Caco-2 (cell line): ENCODE data around the gene CDKL4. TPM values are rescaled to one million over a fixed set of nuclear protein-coding genes. Genes with fewer than 3 reads are reported as not detected.

Source experiments
- Bru-seq: library from RNA; stranded (reverse); fragments of 400-500 nt; gene quantifications from one replicate; lab custom pipeline; 2021; lab: Mats Ljungman, UMichigan
- BruChase-seq, 2 experiments: library from RNA; stranded (reverse); fragments of 400-500 nt; gene quantifications; one replicate each; lab custom pipeline; 2021; lab: Mats Ljungman, UMichigan
- BruUV-seq: library from RNA; stranded (reverse); fragments of 400-500 nt; replicated peaks from 2 replicates; lab custom pipeline; 2021; lab: Mats Ljungman, UMichigan
- CTCF ChIA-PET: fragments of 300-600 bp; sonication (Branson Sonifier 250); formaldehyde crosslinking; loops from one replicate; lab custom pipeline; 2022; ENCODE audit warnings: antibody characterized with exemption; lab: Charles Lee
- POLR2A ChIA-PET: fragments of 300-600 bp; sonication (Branson Sonifier 250); formaldehyde crosslinking; loops from one replicate; lab custom pipeline; 2022; ENCODE audit warnings: antibody characterized with exemption; lab: Charles Lee
- DNase-seq, 2 experiments: peaks; one replicate each; pipeline versions ENCODE4 v3.0.0 to v3.0.0-alpha.2; 2020 to 2022
- H3K27me3 ChIP-seq: replicated peaks from 2 replicates; pipeline ENCODE4 v1.6.0; 2011; ENCODE audit warnings: low read length; ENCODE audit not compliant: control insufficient read depth, insufficient read depth
- H3K36me3 ChIP-seq: 2 replicates; pipeline ENCODE4 v1.5.1; 2011; ENCODE audit warnings: low read length; ENCODE audit not compliant: control insufficient read depth, insufficient read depth
- H3K4me1 ChIP-seq: fragments of 250-450 bp; sonication (Bioruptor Pico); 2 replicates; pipeline ENCODE4 v1.5.1; 2020; ENCODE audit warnings: mild to moderate bottlenecking
- H3K4me3 ChIP-seq: 2 replicates; pipeline ENCODE4 v1.5.1; 2011; ENCODE audit warnings: low read depth, mild to moderate bottlenecking, control low read depth, low read length
- H3K9me3 ChIP-seq: fragments of 250-450 bp; sonication (Bioruptor Pico); 2 replicates; pipeline ENCODE4 v1.5.1; 2020; ENCODE audit warnings: mild to moderate bottlenecking, moderate library complexity
- H3K27ac Mint-ChIP-seq: one replicate; pipeline ENCODE4 v1.8.0; 2022; ENCODE audit warnings: mixed read lengths; ENCODE audit not compliant: unreplicated experiment
- H3K27me3 Mint-ChIP-seq: one replicate; pipeline ENCODE4 v1.8.0; 2022; ENCODE audit warnings: mixed read lengths; ENCODE audit not compliant: insufficient read depth, unreplicated experiment
- H3K36me3 Mint-ChIP-seq: one replicate; pipeline ENCODE4 v1.8.0; 2022; ENCODE audit warnings: mild to moderate bottlenecking, mixed read lengths; ENCODE audit not compliant: insufficient read depth, unreplicated experiment
- H3K4me1 Mint-ChIP-seq: one replicate; pipeline ENCODE4 v1.8.0; 2022; ENCODE audit warnings: low read depth, mixed read lengths; ENCODE audit not compliant: unreplicated experiment
- H3K4me3 Mint-ChIP-seq: one replicate; pipeline ENCODE4 v1.8.0; 2022; ENCODE audit warnings: mild to moderate bottlenecking, moderate library complexity, mixed read lengths; ENCODE audit not compliant: unreplicated experiment
- H3K9me3 Mint-ChIP-seq: one replicate; pipeline ENCODE4 v1.8.0; 2022; ENCODE audit warnings: mixed read lengths; ENCODE audit not compliant: unreplicated experiment
- CTCF ChIP-seq, 2 experiments: fragments of 200-600 bp in 1 of 2; IDR thresholded peaks; 1 replicate in 1 of 2; 2 replicates in 1 of 2; pipeline versions ENCODE4 v1.5.1 to v1.8.0; 2011 to 2022; ENCODE audit warnings: antibody characterized with exemption in 1 of 2, control low read depth in 1 of 2, inconsistent platforms in 1 of 2, low read depth in 1 of 2, low read length in 1 of 2, mild to moderate bottlenecking in 1 of 2, moderate library complexity in 1 of 2; ENCODE audit not compliant: insufficient read depth in 1 of 2, severe bottlenecking in 1 of 2, unreplicated experiment in 1 of 2
- intact Hi-C: fragments of 100-400 bp; cut with micrococcal nuclease; formaldehyde crosslinking; loops from one replicate; pipeline ENCODE4 v1.10.0; 2022; ENCODE audit not compliant: unreplicated experiment
- long read RNA-seq: library from polyadenylated mRNA; stranded (forward); transcript quantifications from one replicate; pipeline ENCODE4 v2.0.0, GENCODE V29; 2022
- total RNA-seq: library from RNA; stranded (reverse); gene quantifications from 2 replicates; pipeline ENCODE4 v1.2.3, GENCODE V29; 2022

CDKL4 gene
- total RNA-seq = 1.4 TPM in 1 of 2 replicates, not detected in the other
- Bru-seq, nascent RNA = percentile 42 among the genes with signal in this experiment
- percentile 42 among the genes with signal in this experiment for BruChase-seq, experiment 1, labeled RNA remaining after a 2-hour chase
- percentile 44 among the genes with signal in this experiment for BruChase-seq, experiment 2, labeled RNA remaining after a 6-hour chase
- long read RNA-seq = 0 reads

GRCh38 chr2:39243469-39244123 is at the start of gene CDKL4:
TSS of gene CDKL4 (minus strand) at chr2:39243970.
- no TSS peak for BruUV-seq
- no peak within 1 kb of the TSS for H3K4me3 Mint-ChIP-seq
- Histone ChIP-seq H3K4me3 (no peak within 1 kb of the TSS), H3K27me3 (no peaks in the 10 kb centered on the region), H3K36me3 (no peaks in the 10 kb centered on the region), H3K4me1 (no peaks in the 10 kb centered on the region), H3K9me3 (no peaks in the 10 kb centered on the region)
- POLR2A ChIA-PET = no interaction called here
- H3K27me3 Mint-ChIP-seq = no peaks in the 10 kb centered on the region
- TF ChIP-seq CTCF (IDR thresholded peaks at IDR 0.05; ENCODE audit: insufficient read depth in 1 of 2, low read depth in 1 of 2, low read length in 1 of 2, severe bottlenecking in 1 of 2, unreplicated experiment in 1 of 2) = no peak
- no peaks in the 10 kb centered on the region for H3K9me3 Mint-ChIP-seq
- H3K27ac Mint-ChIP-seq = no peak within 1 kb of the TSS
- no peaks in the 10 kb centered on the region for H3K4me1 Mint-ChIP-seq
- intact Hi-C loops = no loop called here
- CTCF ChIA-PET = no interaction called here
- no peak for DNase-seq
- H3K36me3 Mint-ChIP-seq = peaks cover 18% of the 10 kb centered on the region

GRCh38 chr2:39290433-39290832 is 46.7 kb upstream of the CDKL4 start:
- intact Hi-C loops = no loop called here
- no peak overlapping the region for H3K27ac Mint-ChIP-seq
- H3K4me3 Mint-ChIP-seq = no peak overlapping the region
- TF ChIP-seq CTCF (IDR thresholded peaks at IDR 0.05; ENCODE audit: insufficient read depth in 1 of 2, low read depth in 1 of 2, low read length in 1 of 2, severe bottlenecking in 1 of 2, unreplicated experiment in 1 of 2) = no peak
- peaks cover 35% of the 10 kb centered on the region for H3K36me3 Mint-ChIP-seq
- no TSS peak for BruUV-seq
- Histone ChIP-seq H3K4me3 (no peak overlapping the region), H3K4me1 (no peaks in the 10 kb centered on the region), H3K36me3 (no peaks in the 10 kb centered on the region; the same call in none of the 2 replicates), H3K9me3 (no peaks in the 10 kb centered on the region), H3K27me3 (no peaks in the 10 kb centered on the region)
- H3K9me3 Mint-ChIP-seq = no peaks in the 10 kb centered on the region
- H3K27me3 Mint-ChIP-seq = no peaks in the 10 kb centered on the region
- ChIA-PET POLR2A (no interaction called here), CTCF (no interaction called here)
- no peaks in the 10 kb centered on the region for H3K4me1 Mint-ChIP-seq
- DNase-seq = no peak

- TF ChIP-seq CTCF (IDR thresholded peaks at IDR 0.05; ENCODE audit: insufficient read depth in 1 of 2, low read depth in 1 of 2, low read length in 1 of 2, severe bottlenecking in 1 of 2, unreplicated experiment in 1 of 2) = no peak
- intact Hi-C loops = no loop called here
- CTCF ChIA-PET = no interaction called here
- H3K4me3 ChIP-seq = no peak overlapping the region
- H3K27ac Mint-ChIP-seq = no peak overlapping the region
- BruUV-seq = no TSS peak
- no peaks in the 10 kb centered on the region for H3K4me1 Mint-ChIP-seq
- no peak for DNase-seq
- H3K9me3 ChIP-seq = no peaks in the 10 kb centered on the region
- H3K9me3 Mint-ChIP-seq = no peaks in the 10 kb centered on the region
- no peak overlapping the region for H3K4me3 Mint-ChIP-seq
- H3K27me3 Mint-ChIP-seq = no peaks in the 10 kb centered on the region
- no peaks in the 10 kb centered on the region for H3K27me3 ChIP-seq
- peaks cover 35% of the 10 kb centered on the region for H3K36me3 Mint-ChIP-seq
- H3K36me3 ChIP-seq = no peaks in the 10 kb centered on the region; the same call in none of the 2 replicates
- no peaks in the 10 kb centered on the region for H3K4me1 ChIP-seq
- POLR2A ChIA-PET = no interaction called here
Observed at GRCh38 chr2:39289609-39290008, 45.8 kb upstream of the CDKL4 start.
